Suprapubic skin (tissue), 4 donors: ENCODE data around the gene AGMO. TPM values are rescaled to one million over a fixed set of nuclear protein-coding genes. Genes with fewer than 3 reads are reported as not detected.
A peak's percentile ranks its signal among the peaks of the same experiment; 100 is the strongest.

Experiments used
- DNase-seq, 2 donors: peaks; one replicate each; pipeline ENCODE4 v3.0.0-alpha.2; 2019; ENCODE audit warnings: low spot score in 2 of 2
- H3K27ac ChIP-seq: fragments of 200-600 bp; sonication (generic); one replicate; pipeline ENCODE4 v1.5.1; 2019
- H3K27me3 ChIP-seq: fragments of 200-600 bp; sonication (generic); one replicate; pipeline ENCODE4 v1.5.1; 2019
- H3K36me3 ChIP-seq: fragments of 200-600 bp; sonication (generic); one replicate; pipeline ENCODE4 v1.5.1; 2019
- H3K4me1 ChIP-seq: fragments of 200-600 bp; sonication (generic); one replicate; pipeline ENCODE4 v1.5.1; 2019
- H3K4me3 ChIP-seq: fragments of 200-600 bp; sonication (generic); one replicate; pipeline ENCODE4 v1.5.1; 2019; ENCODE audit warnings: mild to moderate bottlenecking
- H3K9me3 ChIP-seq: fragments of 200-600 bp; sonication (generic); one replicate; pipeline ENCODE4 v1.5.1; 2019
- EP300 ChIP-seq: sonication (generic); formaldehyde crosslinking; IDR thresholded peaks from one replicate; pipeline ENCODE4 v1.6.1; 2017; ENCODE audit warnings: antibody characterized with exemption
- POLR2A ChIP-seq, 2 donors: fragments of 450-650 bp; IDR thresholded peaks; one replicate each; pipeline ENCODE4 v1.6.1; 2017; ENCODE audit warnings: antibody characterized with exemption in 2 of 2, mild to moderate bottlenecking in 2 of 2, moderate library complexity in 2 of 2
- POLR2AphosphoS5 ChIP-seq, 3 donors: sonication (generic); formaldehyde crosslinking; IDR thresholded peaks; one replicate each; pipeline ENCODE4 v1.6.1; 2017; ENCODE audit warnings: antibody characterized with exemption in 3 of 3
- WGBS: methylation state at CpG from one replicate; pipeline ENCODE4 v1.1.5; 2018; 5-methylcytosine and 5-hydroxymethylcytosine counted together
- total RNA-seq, 4 donors: library from RNA; depleted of rRNA; stranded (reverse); fragments of >200 nt; gene quantifications; one replicate each; pipeline ENCODE4 v1.1.0, GENCODE V29; 2016
- TF ChIP-seq, protein P1 (sequence below), 2 donors: fragments of 200-600 bp in 1 of 2; fragments of 450-650 bp in 1 of 2; sonication (generic) in 1 of 2; IDR thresholded peaks; one replicate each; pipeline ENCODE4 v1.5.1; 2016 to 2019; ENCODE audit warnings: antibody characterized with exemption in 2 of 2, mild to moderate bottlenecking in 1 of 2, moderate library complexity in 1 of 2

The AGMO gene
- under 1 TPM in 1 of 4 donors, not detected in 3; 0.40 TPM for total RNA-seq

- TF ChIP-seq, protein P1, sequence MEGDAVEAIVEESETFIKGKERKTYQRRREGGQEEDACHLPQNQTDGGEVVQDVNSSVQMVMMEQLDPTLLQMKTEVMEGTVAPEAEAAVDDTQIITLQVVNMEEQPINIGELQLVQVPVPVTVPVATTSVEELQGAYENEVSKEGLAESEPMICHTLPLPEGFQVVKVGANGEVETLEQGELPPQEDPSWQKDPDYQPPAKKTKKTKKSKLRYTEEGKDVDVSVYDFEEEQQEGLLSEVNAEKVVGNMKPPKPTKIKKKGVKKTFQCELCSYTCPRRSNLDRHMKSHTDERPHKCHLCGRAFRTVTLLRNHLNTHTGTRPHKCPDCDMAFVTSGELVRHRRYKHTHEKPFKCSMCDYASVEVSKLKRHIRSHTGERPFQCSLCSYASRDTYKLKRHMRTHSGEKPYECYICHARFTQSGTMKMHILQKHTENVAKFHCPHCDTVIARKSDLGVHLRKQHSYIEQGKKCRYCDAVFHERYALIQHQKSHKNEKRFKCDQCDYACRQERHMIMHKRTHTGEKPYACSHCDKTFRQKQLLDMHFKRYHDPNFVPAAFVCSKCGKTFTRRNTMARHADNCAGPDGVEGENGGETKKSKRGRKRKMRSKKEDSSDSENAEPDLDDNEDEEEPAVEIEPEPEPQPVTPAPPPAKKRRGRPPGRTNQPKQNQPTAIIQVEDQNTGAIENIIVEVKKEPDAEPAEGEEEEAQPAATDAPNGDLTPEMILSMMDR (IDR thresholded peaks at IDR 0.05), result no peak
- TF ChIP-seq POLR2AphosphoS5 (IDR thresholded peaks at IDR 0.05) (no peak), POLR2A (IDR thresholded peaks at IDR 0.05) (no peak), EP300 (no peak)
- Histone ChIP-seq H3K4me3 (peak within 1 kb of the TSS; percentile 27), H3K36me3 (no peaks in the 10 kb centered on the region), H3K4me1 (peaks cover 14% of the 10 kb centered on the region), H3K27ac (peak within 1 kb of the TSS; percentile 64), H3K27me3 (no peaks in the 10 kb centered on the region), H3K9me3 (no peaks in the 10 kb centered on the region)
- DNase-seq, result peak; percentile 64 to 75
- WGBS, result 27% methylated on average over 5 of the region's 5 CpGs
Observed at GRCh38 chr7:15561835-15562234, at the start of gene AGMO. AGMO (minus strand) TSS chr7:15562015.

DNA sequence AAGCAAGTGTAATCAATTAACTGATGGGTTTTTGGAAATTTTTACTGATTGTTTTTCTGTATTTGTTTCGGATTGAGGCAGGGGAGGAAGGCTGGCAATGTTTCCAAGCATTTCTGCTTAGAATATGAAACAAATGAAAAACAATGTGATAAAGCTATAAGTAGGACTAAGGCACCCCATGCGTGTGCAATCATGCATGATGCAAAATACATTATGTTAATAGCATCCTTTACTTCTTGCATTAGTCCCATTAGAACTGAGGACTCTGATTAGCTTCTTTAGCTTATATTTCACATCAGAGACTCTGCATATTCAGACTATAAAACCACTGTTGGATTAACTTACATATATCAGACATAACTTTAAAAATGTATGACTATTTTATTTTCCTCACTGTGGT, 48.7 kb upstream of the AGMO start:
- TF ChIP-seq, protein P1 (IDR thresholded peaks at IDR 0.05), result no peak
- no peak for TF ChIP-seq EP300
- no peak for TF ChIP-seq POLR2AphosphoS5 (IDR thresholded peaks at IDR 0.05)
- TF ChIP-seq POLR2A (IDR thresholded peaks at IDR 0.05), result no peak
- Histone ChIP-seq H3K4me1 (no peaks in the 10 kb centered on the region), H3K27me3 (no peaks in the 10 kb centered on the region), H3K9me3 (no peaks in the 10 kb centered on the region), H3K27ac (no peak overlapping the region), H3K36me3 (no peaks in the 10 kb centered on the region), H3K4me3 (no peak overlapping the region)
- DNase-seq, result no peak
- WGBS, result 81% methylated on average over 2 of the region's 2 CpGs

GRCh38 chr7:15609287-15609686, 47.5 kb upstream of the AGMO start:
- Histone ChIP-seq H3K27ac (no peak overlapping the region), H3K4me1 (no peaks in the 10 kb centered on the region), H3K9me3 (no peaks in the 10 kb centered on the region), H3K4me3 (no peak overlapping the region), H3K36me3 (no peaks in the 10 kb centered on the region), H3K27me3 (no peaks in the 10 kb centered on the region)
- no peak for DNase-seq
- TF ChIP-seq, protein P1 (IDR thresholded peaks at IDR 0.05), result no peak
- TF ChIP-seq POLR2AphosphoS5 (IDR thresholded peaks at IDR 0.05) (no peak), POLR2A (IDR thresholded peaks at IDR 0.05) (no peak), EP300 (no peak)
- 66% methylated on average over 2 of the region's 2 CpGs for WGBS

DNA sequence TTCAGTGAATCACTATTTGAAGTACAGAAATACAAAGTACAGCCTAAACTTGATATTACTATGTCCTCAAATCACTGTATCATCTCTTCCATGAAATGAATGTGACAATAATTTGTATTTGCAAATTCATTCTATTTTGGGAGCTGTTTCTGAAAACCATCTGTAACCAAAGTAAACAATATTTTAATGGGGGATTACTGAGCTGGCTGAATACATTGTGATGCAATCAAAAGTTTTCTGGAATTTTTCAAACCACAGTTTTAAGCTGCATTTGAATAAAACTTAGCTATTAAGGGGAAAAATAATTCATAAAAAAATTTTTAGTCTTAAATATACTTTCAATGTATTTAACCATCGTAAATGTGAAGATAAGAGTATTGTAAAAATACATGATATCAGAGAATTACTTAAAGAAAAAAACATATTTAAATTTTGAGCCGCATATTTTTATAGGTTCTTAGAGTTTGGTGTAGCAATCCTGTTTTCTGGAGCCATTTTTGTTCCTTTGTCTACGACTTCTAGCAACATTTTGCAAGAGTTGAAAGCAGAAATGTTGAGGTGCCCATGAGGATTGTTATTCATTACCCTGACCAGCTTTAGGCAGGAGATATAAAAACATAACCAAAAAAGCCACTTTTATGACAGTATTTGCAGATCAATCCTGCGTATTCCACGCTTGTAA, 45.9 kb upstream of the AGMO start:
- DNase-seq, result no peak
- no peaks in the 10 kb centered on the region for H3K36me3 ChIP-seq
- no peaks in the 10 kb centered on the region for H3K9me3 ChIP-seq
- H3K27me3 ChIP-seq, result no peaks in the 10 kb centered on the region
- H3K27ac ChIP-seq, result no peak overlapping the region
- H3K4me1 ChIP-seq, result no peaks in the 10 kb centered on the region
- 67% methylated on average over 5 of the region's 5 CpGs for WGBS
- H3K4me3 ChIP-seq, result no peak overlapping the region
- TF ChIP-seq, protein P1 (IDR thresholded peaks at IDR 0.05), result no peak
- TF ChIP-seq POLR2AphosphoS5 (IDR thresholded peaks at IDR 0.05), result no peak
- no peak for TF ChIP-seq POLR2A (IDR thresholded peaks at IDR 0.05)
- no peak for TF ChIP-seq EP300

GRCh38 chr7:15606561-15606960, 44.7 kb upstream of the AGMO start:
- Histone ChIP-seq H3K4me3 (no peak overlapping the region), H3K36me3 (no peaks in the 10 kb centered on the region), H3K4me1 (no peaks in the 10 kb centered on the region), H3K9me3 (no peaks in the 10 kb centered on the region), H3K27ac (no peak overlapping the region), H3K27me3 (no peaks in the 10 kb centered on the region)
- no peak for DNase-seq
- TF ChIP-seq POLR2A (IDR thresholded peaks at IDR 0.05) (no peak), EP300 (no peak), POLR2AphosphoS5 (IDR thresholded peaks at IDR 0.05) (no peak)
- TF ChIP-seq, protein P1 (IDR thresholded peaks at IDR 0.05), result no peak
- 84% methylated on average over 3 of the region's 3 CpGs for WGBS
